GM23338 (cell line): ENCODE measurements around the gene FANCC.

ENCODE experiments used
- CTCF ChIP-seq, 2 experiments: fragments of 200-600 bp in 1 of 2; sonication (generic) in 1 of 2; conservative IDR thresholded peaks; 2 replicates each; pipeline versions ENCODE4 v1.5.1 to v1.6.1; 2016 to 2017; ENCODE audit warnings: antibody characterized with exemption in 2 of 2, low read depth in 2 of 2, mild to moderate bottlenecking in 2 of 2, moderate library complexity in 1 of 2
- EZH2 ChIP-seq: fragments of 200-600 bp; sonication (generic); IDR thresholded peaks from one replicate; pipeline ENCODE4 v1.8.0; 2017; ENCODE audit warnings: antibody characterized with exemption, mild to moderate bottlenecking, low read depth; ENCODE audit not compliant: unreplicated experiment
- POLR2AphosphoS5 ChIP-seq: IDR thresholded peaks from 2 replicates; pipeline ENCODE4 v1.6.1; 2016; ENCODE audit warnings: antibody characterized with exemption, low read depth
- ZNF114 ChIP-seq: fragments of 250-450 bp; sonication (Bioruptor Pico); IDR thresholded peaks from 2 replicates; pipeline ENCODE4 v1.5.0; 2020; ENCODE audit warnings: mild to moderate bottlenecking, moderate library complexity
- ZNF331 ChIP-seq: fragments of 250-450 bp; sonication (Bioruptor Pico); IDR thresholded peaks from 2 replicates; pipeline ENCODE4 v1.5.0; 2020; ENCODE audit warnings: low read depth, mild to moderate bottlenecking, moderate library complexity

- no peak for TF ChIP-seq POLR2AphosphoS5
- no peak for TF ChIP-seq CTCF (conservative IDR thresholded peaks at IDR 0.05; ENCODE audit: low read depth in 2 of 2)
- TF ChIP-seq EZH2: no peak
- no peak for TF ChIP-seq ZNF331
- TF ChIP-seq ZNF114: no peak
Measured at GRCh38 chr9:95076696-95077052, 240.8 kb downstream of the FANCC start.
